HepG2 (cell line): Measurements from ENCODE around the gene SYNE3. TPM values are rescaled to one million over a fixed set of nuclear protein-coding genes. Genes with fewer than 3 reads are reported as not detected.

ENCODE experiments used
- ATAC-seq: fragments of 200-7000 bp; cut with Tn5 transposase; 3 replicates; pipeline ENCODE4 v1.9.1; 2020; ENCODE audit warnings: mild to moderate bottlenecking, moderate library complexity
- BruUV-seq: library from RNA; stranded (reverse); fragments of 400-500 nt; replicated peaks from 2 replicates; lab custom pipeline; 2021; lab: Mats Ljungman, UMichigan
- CTCF ChIA-PET: fragments of 300-600 bp; formaldehyde crosslinking; extraction: SDS; loops from one replicate; lab custom pipeline; 2021; ENCODE audit warnings: low total read pairs, inconsistent platforms, low intra/inter-chr PET ratio; lab: Yijun Ruan, JAX
- POLR2A ChIA-PET: fragments of 350-600 bp; sonication (Branson Sonifier 250); formaldehyde crosslinking; loops from one replicate; lab custom pipeline; 2020; ENCODE audit warnings: antibody characterized with exemption, inconsistent platforms; lab: Yijun Ruan, JAX
- DNase-seq: peaks from one replicate; pipeline ENCODE4 v3.0.0-alpha.2; 2015; ENCODE audit warnings: low spot score
- FAIRE-seq: peaks from 3 replicates; lab custom pipeline; 2011; peaks lifted over from hg19 to GRCh38; lab: Jason Lieb, UNC
- H2AFZ ChIP-seq: one replicate; pipeline ENCODE4 v1.6.1; 2011; ENCODE audit warnings: low read length, inconsistent platforms
- H3K27ac ChIP-seq: fragments of 300-600 bp; 3 replicates; pipeline ENCODE4 v1.8.0; 2011; ENCODE audit warnings: mixed run types, mild to moderate bottlenecking, mixed read lengths, low read length, inconsistent platforms; ENCODE audit not compliant: insufficient read depth; ENCODE audit errors: extremely low read length
- H3K27me3 ChIP-seq, 2 experiments: fragments of 200-600 bp in 1 of 2; 2 replicates in 1 of 2; 3 replicates in 1 of 2; pipeline versions ENCODE4 v1.6.0 to v1.8.0; 2011; ENCODE audit warnings: low read length in 2 of 2, mild to moderate bottlenecking in 2 of 2, moderate library complexity in 2 of 2, inconsistent platforms in 1 of 2; ENCODE audit not compliant: insufficient read depth in 2 of 2, control insufficient read depth in 1 of 2
- H3K36me3 ChIP-seq, 2 experiments: fragments of 200-600 bp in 1 of 2; replicated peaks in 1 of 2; 2 replicates in 1 of 2; 3 replicates in 1 of 2; pipeline versions ENCODE4 v1.5.1 to v1.8.0; 2011; ENCODE audit warnings: low read length in 2 of 2, inconsistent platforms in 1 of 2; ENCODE audit not compliant: insufficient read depth in 2 of 2, control insufficient read depth in 1 of 2
- H3K4me1 ChIP-seq: 2 replicates; pipeline ENCODE4 v1.5.1; 2012; ENCODE audit warnings: low read length, inconsistent platforms; ENCODE audit not compliant: insufficient read depth
- H3K4me2 ChIP-seq: 2 replicates; pipeline ENCODE4 v1.6.0; 2011; ENCODE audit warnings: low read depth, low read length, inconsistent platforms
- H3K4me3 ChIP-seq, 3 experiments: fragments of 200-600 bp in 1 of 3; sonication (generic), shearing (Covaris generic) in 1 of 3; replicated peaks in 1 of 3; 2 replicates each; pipeline ENCODE4 v1.5.1; 2011 to 2016; ENCODE audit warnings: low read length in 3 of 3, inconsistent platforms in 2 of 3, low read depth in 2 of 3, mild to moderate bottlenecking in 2 of 3, control low read depth in 1 of 3, mixed read lengths in 1 of 3; ENCODE audit not compliant: insufficient read depth in 1 of 3
- H3K79me2 ChIP-seq: one replicate; pipeline ENCODE4 v1.6.1; 2011; ENCODE audit warnings: low read length, inconsistent platforms; ENCODE audit not compliant: insufficient read depth
- H3K9ac ChIP-seq: 2 replicates; pipeline ENCODE4 v1.6.0; 2011; ENCODE audit warnings: mild to moderate bottlenecking, low read depth, low read length, inconsistent platforms; ENCODE audit not compliant: insufficient read depth
- H3K9me3 ChIP-seq: 2 replicates; pipeline ENCODE4 v1.5.1; 2012; ENCODE audit warnings: mild to moderate bottlenecking, low read length
- H4K20me1 ChIP-seq: 2 replicates; pipeline ENCODE4 v1.6.0; 2011; ENCODE audit warnings: inconsistent platforms, mild to moderate bottlenecking, low read length, moderate library complexity; ENCODE audit not compliant: insufficient read depth
- CTCF ChIP-seq: sonication (generic); formaldehyde crosslinking; IDR thresholded peaks from 2 replicates; pipeline ENCODE4 v1.5.0; 2020; ENCODE audit warnings: mild to moderate bottlenecking, missing genetic modification reagents, moderate library complexity
- ESRRA ChIP-seq: sonication (generic); formaldehyde crosslinking; IDR thresholded peaks from 2 replicates; pipeline ENCODE4 v1.5.1; 2020; ENCODE audit warnings: mild to moderate bottlenecking, low read depth, missing genetic modification reagents
- HMGXB4 ChIP-seq, 2 experiments: sonication (generic) in 1 of 2; formaldehyde crosslinking in 1 of 2; IDR thresholded peaks; 2 replicates each; pipeline versions ENCODE4 v1.4.0 to v1.6.1; 2018 to 2020; ENCODE audit warnings: missing genetic modification reagents in 2 of 2, borderline replicate concordance in 1 of 2, low read depth in 1 of 2, mild to moderate bottlenecking in 1 of 2, missing biosample characterization in 1 of 2
- MTA1 ChIP-seq: sonication (generic); formaldehyde crosslinking; IDR thresholded peaks from 2 replicates; pipeline ENCODE4 v1.4.0; 2020; ENCODE audit warnings: missing genetic modification reagents, mild to moderate bottlenecking, borderline replicate concordance
- POLR2AphosphoS5 ChIP-seq: IDR thresholded peaks from 2 replicates; pipeline ENCODE4 v1.6.1; 2012; ENCODE audit warnings: low read depth, low read length
- RAD21 ChIP-seq: fragments of 450-650 bp; formaldehyde crosslinking; IDR thresholded peaks from 2 replicates; pipeline ENCODE4 v1.5.0; 2020; ENCODE audit warnings: mild to moderate bottlenecking
- SMC3 ChIP-seq: IDR thresholded peaks from 2 replicates; pipeline ENCODE4 v1.6.1; 2011; ENCODE audit warnings: low read length, improper control_type of control experiment
- STAG1 ChIP-seq: sonication (generic); formaldehyde crosslinking; IDR thresholded peaks from 2 replicates; pipeline ENCODE4 v1.4.0; 2020; ENCODE audit warnings: missing genetic modification reagents
- THAP11 ChIP-seq: IDR thresholded peaks from 2 replicates; pipeline ENCODE4 v1.6.1; 2016; ENCODE audit warnings: missing biosample characterization, missing genetic modification reagents
- ZFP82 ChIP-seq: sonication (generic); formaldehyde crosslinking; IDR thresholded peaks from 2 replicates; pipeline ENCODE4 v1.5.1; 2020; ENCODE audit warnings: mild to moderate bottlenecking, missing genetic modification reagents, borderline replicate concordance
- ZNF775 ChIP-seq: sonication (generic); formaldehyde crosslinking; IDR thresholded peaks from 2 replicates; pipeline ENCODE4 v1.4.0; 2020; ENCODE audit warnings: missing genetic modification reagents, mild to moderate bottlenecking, moderate library complexity, borderline replicate concordance
- WGBS: methylation state at CpG from one replicate; pipeline ENCODE4 v1.1.6; 2017; ENCODE audit warnings: low lambda C conversion rate; 5-methylcytosine and 5-hydroxymethylcytosine counted together
- in situ Hi-C: cut with HindIII; loops from 2 replicates; pipeline ENCODE4 v1.10.0; 2017; ENCODE audit warnings: low pct_unique_long_range_greater_than_20kb; ENCODE audit not compliant: extremely low pct_ligation_motif_present
- intact Hi-C: fragments of 100-400 bp; cut with micrococcal nuclease; formaldehyde crosslinking; loops from one replicate; pipeline ENCODE4 v1.10.0; 2022; ENCODE audit not compliant: unreplicated experiment
- polyA plus RNA-seq, 8 experiments: library from polyadenylated mRNA; depleted of rRNA in 3 of 8; stranded (reverse) in 7 of 8; unstranded in 1 of 8; fragments of >200 nt; fragmentation: Illumina TruSeq in 4 of 8; extraction: Trizol in 4 of 8; gene quantifications; 2 replicates each; pipeline versions ENCODE4 v1.2.1 to v1.2.3, GENCODE V29; 2011 to 2016; ENCODE audit warnings: low read depth in 4 of 8, missing spikeins in 1 of 8, mixed read lengths in 1 of 8; ENCODE audit not compliant: insufficient read depth in 1 of 8
- total RNA-seq, 5 experiments: library from RNA; depleted of rRNA; stranded (reverse); fragments of >200 nt; fragmentation: Illumina TruSeq; extraction: Trizol; gene quantifications; 2 replicates each; pipeline ENCODE4 v1.2.3, GENCODE V29; 2016; ENCODE audit warnings: low read depth in 1 of 5

The SYNE3 gene
- total and polyA plus RNA-seq, 2 of the 13 experiments (the other 11 are each of a cell fraction or from before 2014, with no cell fraction given) = 7.8 to 8.0 TPM

DNA sequence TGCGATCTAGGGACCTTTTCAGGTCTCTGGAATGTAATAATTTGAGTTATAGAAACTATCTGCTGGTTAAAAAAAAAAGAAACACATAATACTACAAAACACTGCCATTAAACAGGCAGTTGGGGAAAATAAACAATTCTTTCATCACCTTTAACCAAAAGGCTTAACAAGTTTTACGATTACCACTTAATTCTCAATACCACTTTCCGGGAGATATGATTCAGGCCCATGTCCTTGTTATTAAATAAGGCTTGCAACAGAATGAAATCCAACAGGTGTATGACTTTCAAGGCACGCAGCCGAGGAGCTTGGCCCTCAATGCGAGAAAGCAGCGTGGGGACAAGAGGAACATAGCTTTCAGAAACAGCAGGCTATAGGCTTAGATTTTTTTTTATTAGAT lies 12.8 kb upstream of the SYNE3 start:
- ATAC-seq (no peak), DNase-seq (no peak), FAIRE-seq (no peak)
- no peak overlapping the region for H3K9ac ChIP-seq
- H3K79me2 ChIP-seq = peaks cover 72% of the 10 kb centered on the region
- no TSS peak for BruUV-seq
- peaks cover 0 to 2% of the 10 kb centered on the region in 2 experiments; a peak in 1 of 5 replicates for H3K27me3 ChIP-seq
- ChIA-PET CTCF (interaction anchor here (2.7 kb wide), 1 partner anchor 87 kb away, joined by 18 read pairs; no protein-coding TSS in a partner anchor), POLR2A (no interaction called here)
- no peak overlapping the region for H3K4me2 ChIP-seq
- no peak overlapping the region for H3K27ac ChIP-seq
- no peak overlapping the region for H3K4me3 ChIP-seq
- peaks cover 0 to 5% of the 10 kb centered on the region in 2 experiments; a peak in 1 of 5 replicates for H3K36me3 ChIP-seq
- intact Hi-C loops = no loop called here
- no peak overlapping the region for H2AFZ ChIP-seq
- 98% methylated on average over 7 of the region's 7 CpGs for WGBS
- TF ChIP-seq POLR2AphosphoS5 (0 out of 2 replicates have a peak, but pooled peaks have one; percentile 30), MTA1 (CRISPR knock-in tag) (no peak)
- H3K9me3 ChIP-seq = no peaks in the 10 kb centered on the region
- H3K4me1 ChIP-seq = peaks cover 73% of the 10 kb centered on the region
- H4K20me1 ChIP-seq = peaks cover 3% of the 10 kb centered on the region; the same call in 1 of the 2 replicates
- in situ Hi-C loops = no loop called here

GRCh38 chr14:95527387-95528002 lies 11.0 kb upstream of the SYNE3 start:
- intact Hi-C loops (loop anchor here (1.0 kb wide), 1 partner anchor 85 kb away; no protein-coding TSS in a partner anchor), in situ Hi-C loops (no loop called here)
- Histone ChIP-seq H4K20me1 (no peaks in the 10 kb centered on the region; the same call in 1 of the 2 replicates), H3K4me1 (peaks cover 91% of the 10 kb centered on the region), H3K9me3 (no peaks in the 10 kb centered on the region), H3K79me2 (peaks cover 58% of the 10 kb centered on the region), H3K27ac (peak overlapping the region; percentile 99), H2AFZ (no peak overlapping the region), H3K36me3 (peaks cover 0 to 5% of the 10 kb centered on the region in 2 experiments; a peak in 1 of 5 replicates), H3K4me3 (no peak overlapping the region), H3K4me2 (no peak overlapping the region), H3K27me3 (no peaks in the 10 kb centered on the region), H3K9ac (no peak overlapping the region)
- peak; percentile 36 for DNase-seq
- POLR2A ChIA-PET = interaction anchor here (0.9 to 6.2 kb wide), 6 partner anchors 8 to 82 kb away, joined by 3 to 129 read pairs (median 86); partner anchors contain the start of genes GLRX5 and SYNE3
- ATAC-seq = no peak
- 81% methylated on average over 4 of the region's 4 CpGs for WGBS
- no peak for FAIRE-seq
- no TSS peak for BruUV-seq
- CTCF ChIA-PET = interaction anchor here (1.0 to 2.7 kb wide), 2 partner anchors 75 to 85 kb away, joined by 4 to 18 read pairs; no protein-coding TSS in a partner anchor
- no peak for TF ChIP-seq ZFP82
- 0 out of 2 replicates have a peak, but pooled peaks have one; percentile 21 for TF ChIP-seq THAP11
- no peak for TF ChIP-seq ESRRA (CRISPR knock-in tag)
- peak; percentile 61; the same call in 1 of the 2 replicates for TF ChIP-seq SMC3
- no peak for TF ChIP-seq HMGXB4 (CRISPR knock-in tag; IDR thresholded peaks at IDR 0.05; ENCODE audit: borderline replicate concordance in 1 of 2, low read depth in 1 of 2)
- no peak for TF ChIP-seq ZNF775 (CRISPR knock-in tag)
- peak; percentile 60 for TF ChIP-seq STAG1
- 0 out of 2 replicates have a peak, but pooled peaks have one; percentile 36 for TF ChIP-seq RAD21 (CRISPR knock-in tag)
- peak; percentile 64 for TF ChIP-seq CTCF (CRISPR knock-in tag)
